HFFc6 (cell line): ENCODE results near the gene FABP6. TPM values are rescaled to one million over a fixed set of nuclear protein-coding genes. Genes with fewer than 3 reads are reported as not detected.

Experiments
- DNase-seq: peaks from one replicate; pipeline ENCODE4 v3.0.0-alpha.2; 2018
- H3K27ac Mint-ChIP-seq: 2 replicates; pipeline ENCODE4 v1.8.0; 2020; ENCODE audit warnings: mild to moderate bottlenecking, mixed read lengths
- H3K27me3 Mint-ChIP-seq: 2 replicates; pipeline ENCODE4 v1.8.0; 2021; ENCODE audit warnings: mild to moderate bottlenecking, moderate library complexity, mixed read lengths; ENCODE audit not compliant: insufficient read depth
- H3K36me3 Mint-ChIP-seq: 2 replicates; pipeline ENCODE4 v1.8.0; 2021; ENCODE audit warnings: low read depth, mixed read lengths
- H3K4me1 Mint-ChIP-seq: 2 replicates; pipeline ENCODE4 v1.8.0; 2020; ENCODE audit warnings: low read depth, mixed read lengths
- H3K4me3 Mint-ChIP-seq: 2 replicates; pipeline ENCODE4 v1.8.0; 2020; ENCODE audit warnings: mild to moderate bottlenecking, moderate library complexity, mixed read lengths
- H3K9me3 Mint-ChIP-seq: 2 replicates; pipeline ENCODE4 v1.8.0; 2020; ENCODE audit warnings: mild to moderate bottlenecking, mixed read lengths
- CTCF ChIP-seq: fragments of 200-600 bp; sonication (generic); IDR thresholded peaks from 2 replicates; pipeline ENCODE4 v1.5.0; 2021; ENCODE audit warnings: antibody characterized with exemption, mild to moderate bottlenecking
- total RNA-seq, 6 experiments: library from RNA; stranded (reverse); fragmentation: NEBNext Ultra II Directional; extraction: Animal tissue kit (Norgen Biotek cat#: 25700); gene quantifications; 2 replicates in 1 of 6; 3 replicates in 5 of 6; pipeline ENCODE4 v1.2.3, GENCODE V29; 2021

The FABP6 gene
- total RNA-seq, 6 experiments from 2014 or later: not detected

GRCh38 chr5:160197341-160198144 lies 31.8 kb upstream of the FABP6 start:
- H3K4me1 Mint-ChIP-seq: peaks cover 5% of the 10 kb centered on the region; the same call in 1 of the 2 replicates
- H3K27me3 Mint-ChIP-seq: peaks cover 4% of the 10 kb centered on the region
- H3K27ac Mint-ChIP-seq: no peak overlapping the region
- no peak overlapping the region for H3K4me3 Mint-ChIP-seq
- H3K36me3 Mint-ChIP-seq: no peaks in the 10 kb centered on the region
- DNase-seq: no peak
- TF ChIP-seq CTCF: no peak
- no peaks in the 10 kb centered on the region for H3K9me3 Mint-ChIP-seq

- TF ChIP-seq CTCF: no peak
- Mint-ChIP-seq H3K4me1 (peaks cover 5% of the 10 kb centered on the region; the same call in 1 of the 2 replicates), H3K36me3 (no peaks in the 10 kb centered on the region), H3K4me3 (no peak overlapping the region), H3K27ac (no peak overlapping the region), H3K9me3 (no peaks in the 10 kb centered on the region), H3K27me3 (peaks cover 6% of the 10 kb centered on the region)
- no peak for DNase-seq
Observed at GRCh38 chr5:160198146-160198545, 31.2 kb upstream of the FABP6 start.

- no peak for TF ChIP-seq CTCF
- no peaks in the 10 kb centered on the region for H3K9me3 Mint-ChIP-seq
- H3K4me1 Mint-ChIP-seq: peaks cover 5% of the 10 kb centered on the region; the same call in 1 of the 2 replicates
- peak overlapping the region; percentile 83; the same call in 1 of the 2 replicates for H3K4me3 Mint-ChIP-seq
- no peak overlapping the region for H3K27ac Mint-ChIP-seq
- DNase-seq: no peak
- H3K36me3 Mint-ChIP-seq: no peaks in the 10 kb centered on the region
- H3K27me3 Mint-ChIP-seq: peaks cover 6% of the 10 kb centered on the region
Observed at GRCh38 chr5:160198841-160199409, 30.4 kb upstream of the FABP6 start.

- peak; percentile 9 for DNase-seq
- peak; percentile 98 for TF ChIP-seq CTCF
- peaks cover 5% of the 10 kb centered on the region; the same call in 1 of the 2 replicates for H3K4me1 Mint-ChIP-seq
- peak overlapping the region; percentile 83 for H3K4me3 Mint-ChIP-seq
- H3K9me3 Mint-ChIP-seq: no peaks in the 10 kb centered on the region
- no peaks in the 10 kb centered on the region for H3K36me3 Mint-ChIP-seq
- H3K27me3 Mint-ChIP-seq: peaks cover 6% of the 10 kb centered on the region
- H3K27ac Mint-ChIP-seq: peak overlapping the region; percentile 61
Observed at GRCh38 chr5:160199410-160199911, 29.8 kb upstream of the FABP6 start.

- peaks cover 14% of the 10 kb centered on the region for H3K27me3 Mint-ChIP-seq
- DNase-seq: no peak
- TF ChIP-seq CTCF: no peak
- no peaks in the 10 kb centered on the region for H3K36me3 Mint-ChIP-seq
- H3K27ac Mint-ChIP-seq: no peak overlapping the region
- H3K4me1 Mint-ChIP-seq: no peaks in the 10 kb centered on the region
- no peak overlapping the region for H3K4me3 Mint-ChIP-seq
- H3K9me3 Mint-ChIP-seq: no peaks in the 10 kb centered on the region
Observed at GRCh38 chr5:160207061-160207460, 22.2 kb upstream of the FABP6 start.
